HG03045 (cell line): ENCODE measurements around the gene LRRC40.
"Not testable (repeated sequence)": the region's sequence is repeated elsewhere in the genome, so short reads cannot be mapped to it uniquely, and the experiment has no call there.

Experiments
- ATAC-seq: cut with Tn5 transposase; IDR thresholded peaks from one replicate; pipeline ENCODE4 v1.9.1; 2021; ENCODE audit warnings: mild to moderate bottlenecking, moderate library complexity; ENCODE audit not compliant: unreplicated experiment

LRRC40 gene

GRCh38 chr1:70205434-70206118 lies at the start of gene LRRC40:
Gene LRRC40, minus strand, starts transcription at chr1:70205579. Its CDS starts 39 bp downstream, at chr1:70205540.
- peak; percentile 88 for ATAC-seq

- ATAC-seq: no peak
Observed at GRCh38 chr1:70248729-70249128, 43.4 kb upstream of the LRRC40 start.

- no peak for ATAC-seq
Observed at GRCh38 chr1:70247768-70248167, 42.4 kb upstream of the LRRC40 start.

GRCh38 chr1:70247122-70247521 lies 41.7 kb upstream of the LRRC40 start:
- ATAC-seq: no peak

- no peak for ATAC-seq
Observed at GRCh38 chr1:70239940-70240339, 34.6 kb upstream of the LRRC40 start.

GRCh38 chr1:70234733-70235132 lies 29.4 kb upstream of the LRRC40 start:
- no peak for ATAC-seq

GRCh38 chr1:70231475-70231874 lies 26.1 kb upstream of the LRRC40 start:
- no peak for ATAC-seq

GRCh38 chr1:70228670-70229069 lies 23.3 kb upstream of the LRRC40 start:
- ATAC-seq: no peak

- no peak for ATAC-seq
Observed at GRCh38 chr1:70227439-70227838, 22.1 kb upstream of the LRRC40 start.

- ATAC-seq: no peak
Observed at GRCh38 chr1:70224954-70225353, 19.6 kb upstream of the LRRC40 start.

GRCh38 chr1:70222716-70223235 lies 17.4 kb upstream of the LRRC40 start:
- no peak for ATAC-seq

- peak; percentile 97 for ATAC-seq
Observed at GRCh38 chr1:70221238-70222121, 16.1 kb upstream of the LRRC40 start, which contains the start of gene SRSF11. Gene SRSF11, plus strand, starts transcription at chr1:70221380. Its CDS starts 257 bp downstream, at chr1:70221637.

- ATAC-seq: peak; percentile 1
Observed at GRCh38 chr1:70220517-70221237, 15.3 kb upstream of the LRRC40 start.

- ATAC-seq: no peak
Observed at GRCh38 chr1:70220015-70220414, 14.6 kb upstream of the LRRC40 start.

- no peak for ATAC-seq
Observed at GRCh38 chr1:70211541-70211940, 6.2 kb upstream of the LRRC40 start.

GRCh38 chr1:70210820-70211219 lies 5.4 kb upstream of the LRRC40 start:
- no peak for ATAC-seq

GRCh38 chr1:70208292-70208691 lies 2.9 kb upstream of the LRRC40 start:
- ATAC-seq: no peak

GRCh38 chr1:70207492-70207891 lies 2.1 kb upstream of the LRRC40 start:
- ATAC-seq: no peak

- ATAC-seq: not testable (repeated sequence)
Observed at GRCh38 chr1:70206833-70207232, 1.5 kb upstream of the LRRC40 start.

GRCh38 chr1:70205071-70205433 lies 327 bp downstream of the LRRC40 start:
- ATAC-seq: no peak

- ATAC-seq: no peak
Observed at GRCh38 chr1:70204600-70204999, 779 bp downstream of the LRRC40 start.
